ENCODE results near the gene KANK2.
"Not testable (repeated sequence)": the region's sequence is repeated elsewhere in the genome, so short reads cannot be mapped to it uniquely, and the experiment has no call there.

KANK2 gene

GRCh38 chr19:11195681-11196080 lies 1.7 kb downstream of the KANK2 start:
- DNase-seq: no peak

GRCh38 chr19:11194656-11195558 lies 2.4 kb downstream of the KANK2 start:
- no peak for DNase-seq

GRCh38 chr19:11194173-11194572 lies 3.2 kb downstream of the KANK2 start:
- no peak for DNase-seq

- no peak for DNase-seq
Measured at GRCh38 chr19:11192957-11193939, 4.1 kb downstream of the KANK2 start.

GRCh38 chr19:11191934-11192333 lies 5.4 kb downstream of the KANK2 start:
- DNase-seq: no peak

- no peak for DNase-seq
Measured at GRCh38 chr19:11191273-11191755, 6.0 kb downstream of the KANK2 start.

- DNase-seq: no peak
Measured at GRCh38 chr19:11190501-11190900, 6.8 kb downstream of the KANK2 start.

- DNase-seq: no peak
Measured at GRCh38 chr19:11187441-11187840, 9.9 kb downstream of the KANK2 start.

GRCh38 chr19:11182994-11183393 lies 14.4 kb downstream of the KANK2 start:
- no peak for DNase-seq

GRCh38 chr19:11181488-11181887 lies 15.9 kb downstream of the KANK2 start:
- DNase-seq: no peak

GRCh38 chr19:11180975-11181374 lies 16.4 kb downstream of the KANK2 start:
- DNase-seq: not testable (repeated sequence)

- DNase-seq: no peak
Measured at GRCh38 chr19:11180346-11180745, 17.0 kb downstream of the KANK2 start.

GRCh38 chr19:11179716-11180297 lies 17.5 kb downstream of the KANK2 start:
- no peak for DNase-seq

GRCh38 chr19:11179145-11179465 lies 18.2 kb downstream of the KANK2 start:
- DNase-seq: not testable (repeated sequence)

GRCh38 chr19:11177592-11177991 lies 19.8 kb downstream of the KANK2 start:
- DNase-seq: no peak

- DNase-seq: no peak
Measured at GRCh38 chr19:11176466-11177193, 20.7 kb downstream of the KANK2 start.

- no peak for DNase-seq
Measured at GRCh38 chr19:11175920-11176319, 21.4 kb downstream of the KANK2 start.

- no peak for DNase-seq
Measured at GRCh38 chr19:11174336-11174735, 23.0 kb downstream of the KANK2 start.

- no peak for DNase-seq
Measured at GRCh38 chr19:11173516-11174155, 23.7 kb downstream of the KANK2 start.

GRCh38 chr19:11172576-11172975 lies 24.8 kb downstream of the KANK2 start:
- DNase-seq: no peak

- no peak for DNase-seq
Measured at GRCh38 chr19:11171144-11171543, 26.2 kb downstream of the KANK2 start.
